Ovary (tissue), 9 donors: ENCODE results near the gene ARHGAP1. TPM values are rescaled to one million over a fixed set of nuclear protein-coding genes. Genes with fewer than 3 reads are reported as not detected.

Experiments used
- DNase-seq, 5 donors: peaks; one replicate each; pipeline ENCODE4 v3.0.0-alpha.2; 2019 to 2020
- H3K27ac ChIP-seq, 2 donors: fragments of 200-600 bp; one replicate each; pipeline versions ENCODE4 v1.5.1 to v1.8.0; 2019 to 2022
- H3K27me3 ChIP-seq: fragments of 200-600 bp; one replicate; pipeline ENCODE4 v1.8.0; 2022
- H3K36me3 ChIP-seq: fragments of 200-600 bp; sonication (generic); one replicate; pipeline ENCODE4 v1.5.1; 2019
- H3K4me1 ChIP-seq: one replicate; pipeline ENCODE4 v1.8.1; 2013; ENCODE audit warnings: mild to moderate bottlenecking, moderate library complexity; ENCODE audit not compliant: insufficient read depth
- H3K4me3 ChIP-seq: fragments of 200-600 bp; sonication (generic); one replicate; pipeline ENCODE4 v1.5.1; 2017
- H3K9me3 ChIP-seq, 2 donors: fragments of 200-600 bp in 1 of 2; sonication (generic) in 1 of 2; one replicate each; pipeline versions ENCODE4 v1.5.1 to v1.8.1; 2013 to 2019; ENCODE audit warnings: mild to moderate bottlenecking in 1 of 2, moderate library complexity in 1 of 2
- CTCF ChIP-seq, 3 donors: fragments of 450-650 bp in 2 of 3; fragments of 200-600 bp in 1 of 3; IDR thresholded peaks; one replicate each; pipeline versions ENCODE4 v1.5.1 to v1.8.0; 2016 to 2022; ENCODE audit warnings: antibody characterized with exemption in 3 of 3, mild to moderate bottlenecking in 1 of 3
- EP300 ChIP-seq: sonication (generic); formaldehyde crosslinking; IDR thresholded peaks from one replicate; pipeline ENCODE4 v1.6.1; 2017; ENCODE audit warnings: antibody characterized with exemption
- POLR2A ChIP-seq: fragments of 450-650 bp; IDR thresholded peaks from one replicate; pipeline ENCODE4 v1.6.1; 2017; ENCODE audit warnings: antibody characterized with exemption, mild to moderate bottlenecking, moderate library complexity
- WGBS, 3 donors: extraction: QIAGEN DNeasy Blood & Tissue Kit in 1 of 3; methylation state at CpG; one replicate each; pipeline versions ENCODE4 v1.1.5 to v1.1.7; 2013 to 2017; 5-methylcytosine and 5-hydroxymethylcytosine counted together
- intact Hi-C, 4 donors: fragments of 100-400 bp; cut with DNase I; formaldehyde crosslinking; loops; one replicate each; pipeline versions ENCODE4 v1.11.0 to v1.15.1; 2022 to 2023
- polyA plus RNA-seq, 2 donors: library from polyadenylated mRNA; stranded (reverse); fragments of 200-250 nt in 1 of 2; fragments of 350-450 nt in 1 of 2; fragmentation: Illumina TruSeq in 1 of 2; extraction: RNeasy Lipid Tissue Mini Kit (QIAGEN cat#74804) in 1 of 2; gene quantifications; one replicate each; pipeline ENCODE4 v1.2.3, GENCODE V29; 2013 to 2014
- total RNA-seq, 7 donors: library from RNA; depleted of rRNA in 2 of 7; stranded (reverse); fragments of >200 nt in 2 of 7; fragmentation: NEBNext Ultra II Directional in 3 of 7; extraction: Animal tissue kit (Norgen Biotek cat#: 25700) in 3 of 7; gene quantifications; one replicate each; pipeline versions ENCODE4 v1.1.0 to v1.2.4, GENCODE V29; 2016 to 2023
- donor health status: DM: no; HTN: no; CAD: no; lungs with moderate emphysema.
- donor health status: DM: no; HTN: no; CAD: no.
- donor health status: Bipolar disorder and iron deficiency.
- donor health status: DM: yes; HTN: yes; CAD: no.
- donor health status: DM: no; HTN: no; CAD: no.
- donor health status: DM: yes; HTN: yes; CAD: no.

Gene ARHGAP1
- total and polyA plus RNA-seq, 9 donors, result 24.1 to 95.9 (median 73.3) TPM

- Histone ChIP-seq H3K36me3 (no peaks in the 10 kb centered on the region), H3K9me3 (no peaks in the 10 kb centered on the region), H3K4me1 (peaks cover 3% of the 10 kb centered on the region), H3K4me3 (no peak overlapping the region), H3K27ac (no peak overlapping the region), H3K27me3 (no peaks in the 10 kb centered on the region)
- no peak for DNase-seq
- intact Hi-C loops, result no loop called here
- 24 to 33% (median 25%) methylated on average over 5 of the region's 5 CpGs for WGBS, 3 donors
- TF ChIP-seq POLR2A, result no peak
- TF ChIP-seq EP300, result no peak
- TF ChIP-seq CTCF (IDR thresholded peaks at IDR 0.05), result no peak
Observed at GRCh38 chr11:46666516-46666915, 33.9 kb downstream of the ARHGAP1 start.

DNA sequence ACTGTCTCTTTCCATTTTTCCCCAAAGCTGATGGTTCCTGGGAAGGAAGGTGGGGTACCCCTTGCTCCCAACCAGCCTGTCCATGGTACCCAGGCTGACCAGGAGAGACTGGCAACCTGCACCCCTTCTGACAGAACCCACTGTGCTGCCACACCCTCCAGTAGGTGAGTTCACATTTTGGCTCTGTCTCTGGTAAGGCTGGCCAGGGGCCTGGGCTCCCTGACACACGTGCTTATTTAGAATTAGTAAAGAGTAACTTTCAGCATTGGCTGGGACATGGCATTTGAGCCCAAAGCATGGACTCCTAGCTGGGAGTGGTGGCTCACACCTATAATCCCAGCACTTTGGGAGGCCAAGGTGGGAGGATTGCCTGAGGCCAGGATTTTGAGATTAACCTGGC lies 35.1 kb downstream of the ARHGAP1 start:
- no peaks in the 10 kb centered on the region for H3K27me3 ChIP-seq
- peaks cover 3% of the 10 kb centered on the region for H3K4me1 ChIP-seq
- peak in 1 of 5 donors; percentile 16 for DNase-seq
- H3K4me3 ChIP-seq, result no peak overlapping the region
- WGBS, 3 donors, result 88 to 93% (median 93%) methylated on average over 1 of the region's 1 CpG
- TF ChIP-seq CTCF (IDR thresholded peaks at IDR 0.05), result no peak
- TF ChIP-seq POLR2A, result no peak
- TF ChIP-seq EP300, result no peak
- intact Hi-C loops, result no loop called here
- no peaks in the 10 kb centered on the region for H3K9me3 ChIP-seq
- no peaks in the 10 kb centered on the region for H3K36me3 ChIP-seq
- H3K27ac ChIP-seq, result no peak overlapping the region

GRCh38 chr11:46664612-46665011 lies 35.8 kb downstream of the ARHGAP1 start:
- 66 to 74% (median 69%) methylated on average over 6 of the region's 6 CpGs for WGBS, 3 donors
- Histone ChIP-seq H3K27me3 (no peaks in the 10 kb centered on the region), H3K36me3 (no peaks in the 10 kb centered on the region), H3K4me1 (peaks cover 3% of the 10 kb centered on the region), H3K9me3 (no peaks in the 10 kb centered on the region), H3K4me3 (no peak overlapping the region), H3K27ac (no peak overlapping the region)
- TF ChIP-seq EP300 (no peak), POLR2A (no peak), CTCF (IDR thresholded peaks at IDR 0.05) (no peak)
- intact Hi-C loops, result no loop called here
- peak in 1 of 5 donors; percentile 8 for DNase-seq

GRCh38 chr11:46663277-46663940 lies 37.0 kb downstream of the ARHGAP1 start:
- TF ChIP-seq CTCF (IDR thresholded peaks at IDR 0.05), result no peak
- no peak for TF ChIP-seq POLR2A
- TF ChIP-seq EP300, result no peak
- DNase-seq, result no peak
- H3K27ac ChIP-seq, result no peak overlapping the region
- H3K4me3 ChIP-seq, result no peak overlapping the region
- no peaks in the 10 kb centered on the region for H3K27me3 ChIP-seq
- intact Hi-C loops, result no loop called here
- 83 to 92% (median 87%) methylated on average over 4 of the region's 4 CpGs for WGBS, 3 donors
- no peaks in the 10 kb centered on the region for H3K36me3 ChIP-seq
- no peaks in the 10 kb centered on the region for H3K9me3 ChIP-seq
- H3K4me1 ChIP-seq, result peaks cover 3% of the 10 kb centered on the region
